Kidney (tissue), 14 donors: ENCODE data around the gene NTSR1. TPM values are rescaled to one million over a fixed set of nuclear protein-coding genes. Genes with fewer than 3 reads are reported as not detected.

ENCODE experiments used
- DNase-seq, 5 donors: peaks; one replicate each; pipeline ENCODE4 v3.0.0-alpha.2; 2013 to 2020
- FAIRE-seq: peaks from 2 replicates; lab custom pipeline; 2012; peaks lifted over from hg19 to GRCh38; lab: Jason Lieb, UNC
- H3K27ac ChIP-seq, 2 donors: one replicate each; pipeline ENCODE4 v1.7.0; 2013; ENCODE audit warnings: low read depth in 2 of 2, low read length in 2 of 2, inconsistent platforms in 1 of 2
- H3K27me3 ChIP-seq: one replicate; pipeline ENCODE4 v1.7.1; 2013; ENCODE audit warnings: low read length, inconsistent platforms; ENCODE audit not compliant: control insufficient read depth, insufficient read depth
- H3K36me3 ChIP-seq, 3 donors: one replicate each; pipeline versions ENCODE4 v1.7.0 to v1.7.1; 2013; ENCODE audit warnings: low read length in 3 of 3, control low read depth in 1 of 3, inconsistent platforms in 1 of 3; ENCODE audit not compliant: insufficient read depth in 3 of 3, control insufficient read depth in 2 of 3
- H3K4me1 ChIP-seq, 3 donors: one replicate each; pipeline versions ENCODE4 v1.7.0 to v1.7.1; 2013; ENCODE audit warnings: low read length in 3 of 3, inconsistent platforms in 1 of 3, low read depth in 1 of 3; ENCODE audit not compliant: control insufficient read depth in 2 of 3, insufficient read depth in 2 of 3
- H3K4me3 ChIP-seq, 3 donors: one replicate each; pipeline versions ENCODE4 v1.7.0 to v1.8.1; 2013; ENCODE audit warnings: low read length in 3 of 3, control low read depth in 1 of 3, inconsistent platforms in 1 of 3
- H3K9ac ChIP-seq, 3 donors: one replicate each; pipeline versions ENCODE4 v1.7.0 to v1.7.1; 2013; ENCODE audit warnings: low read length in 3 of 3, control low read depth in 1 of 3, inconsistent platforms in 1 of 3
- H3K9me3 ChIP-seq, 3 donors: one replicate each; pipeline versions ENCODE4 v1.7.0 to v1.7.1; 2013; ENCODE audit warnings: low read length in 3 of 3, control low read depth in 1 of 3, inconsistent platforms in 1 of 3; ENCODE audit not compliant: control insufficient read depth in 2 of 3, insufficient read depth in 1 of 3
- intact Hi-C: fragments of 100-400 bp; cut with DNase I; formaldehyde crosslinking; loops from one replicate; pipeline ENCODE4 v1.11.1; 2022
- polyA plus RNA-seq: library from polyadenylated mRNA; stranded (reverse); fragments of 350-450 nt; fragmentation: Illumina TruSeq; extraction: RNeasy Lipid Tissue Mini Kit (QIAGEN cat#74804); gene quantifications from one replicate; pipeline ENCODE4 v1.2.3, GENCODE V29; 2014; ENCODE audit warnings: low read depth, low replicate concordance; ENCODE audit not compliant: insufficient read depth
- total RNA-seq: library from RNA; stranded (reverse); fragmentation: NEBNext Ultra II Directional; extraction: Animal tissue kit (Norgen Biotek cat#: 25700); gene quantifications from one replicate; pipeline ENCODE4 v1.2.1, GENCODE V29; 2021
- TF ChIP-seq, protein P1 (sequence below): IDR thresholded peaks from 3 replicates; pipeline ENCODE4 v1.5.1; 2012; ENCODE audit warnings: mild to moderate bottlenecking, moderate library complexity, borderline replicate concordance; ENCODE audit not compliant: insufficient read depth; ENCODE audit errors: extremely low read depth
- donor health status: control.
- donor health status: control.
- donor health status: control.
- donor health status: control.
- donor health status: control.
- donor health status: DM: yes; HTN: yes; CAD: no.
- donor health status: Normal renal cell carcinoma (clear cell type).

Gene NTSR1
- total and polyA plus RNA-seq, 2 donors from 2014 or later = 0.09 TPM; not detected in 1

DNA sequence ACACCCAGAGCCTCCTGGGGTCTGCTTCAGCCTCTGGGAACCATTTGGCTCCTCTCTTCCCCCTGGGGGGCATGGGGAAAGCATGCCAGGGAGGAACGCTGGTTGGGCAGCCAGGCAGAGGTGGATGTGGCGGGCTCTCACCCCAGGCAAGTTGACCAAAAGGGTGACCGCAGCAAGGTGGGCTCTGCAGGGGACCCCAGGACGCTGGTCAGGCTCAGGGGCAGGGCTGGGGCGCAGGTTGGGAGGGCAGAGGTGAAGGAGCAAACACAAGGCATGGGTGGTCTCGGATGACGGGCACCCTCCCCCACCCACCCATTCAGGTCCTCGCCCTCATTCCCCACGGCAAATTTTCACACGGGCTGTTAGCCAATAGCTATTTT, 57.4 kb downstream of the NTSR1 start:
- Histone ChIP-seq H3K9me3 (no peaks in the 10 kb centered on the region), H3K9ac (no peak overlapping the region), H3K27me3 (no peaks in the 10 kb centered on the region), H3K4me1 (peaks cover 0 to 15% (median 3%) of the 10 kb centered on the region in 3 donors), H3K27ac (peak overlapping the region in 1 of 2 donors; percentile 4), H3K4me3 (no peak overlapping the region), H3K36me3 (no peaks in the 10 kb centered on the region)
- intact Hi-C loops = no loop called here
- FAIRE-seq (no peak), DNase-seq (peak in 1 of 5 donors; percentile 56)
- TF ChIP-seq, protein P1, sequence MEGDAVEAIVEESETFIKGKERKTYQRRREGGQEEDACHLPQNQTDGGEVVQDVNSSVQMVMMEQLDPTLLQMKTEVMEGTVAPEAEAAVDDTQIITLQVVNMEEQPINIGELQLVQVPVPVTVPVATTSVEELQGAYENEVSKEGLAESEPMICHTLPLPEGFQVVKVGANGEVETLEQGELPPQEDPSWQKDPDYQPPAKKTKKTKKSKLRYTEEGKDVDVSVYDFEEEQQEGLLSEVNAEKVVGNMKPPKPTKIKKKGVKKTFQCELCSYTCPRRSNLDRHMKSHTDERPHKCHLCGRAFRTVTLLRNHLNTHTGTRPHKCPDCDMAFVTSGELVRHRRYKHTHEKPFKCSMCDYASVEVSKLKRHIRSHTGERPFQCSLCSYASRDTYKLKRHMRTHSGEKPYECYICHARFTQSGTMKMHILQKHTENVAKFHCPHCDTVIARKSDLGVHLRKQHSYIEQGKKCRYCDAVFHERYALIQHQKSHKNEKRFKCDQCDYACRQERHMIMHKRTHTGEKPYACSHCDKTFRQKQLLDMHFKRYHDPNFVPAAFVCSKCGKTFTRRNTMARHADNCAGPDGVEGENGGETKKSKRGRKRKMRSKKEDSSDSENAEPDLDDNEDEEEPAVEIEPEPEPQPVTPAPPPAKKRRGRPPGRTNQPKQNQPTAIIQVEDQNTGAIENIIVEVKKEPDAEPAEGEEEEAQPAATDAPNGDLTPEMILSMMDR = no peak

DNA sequence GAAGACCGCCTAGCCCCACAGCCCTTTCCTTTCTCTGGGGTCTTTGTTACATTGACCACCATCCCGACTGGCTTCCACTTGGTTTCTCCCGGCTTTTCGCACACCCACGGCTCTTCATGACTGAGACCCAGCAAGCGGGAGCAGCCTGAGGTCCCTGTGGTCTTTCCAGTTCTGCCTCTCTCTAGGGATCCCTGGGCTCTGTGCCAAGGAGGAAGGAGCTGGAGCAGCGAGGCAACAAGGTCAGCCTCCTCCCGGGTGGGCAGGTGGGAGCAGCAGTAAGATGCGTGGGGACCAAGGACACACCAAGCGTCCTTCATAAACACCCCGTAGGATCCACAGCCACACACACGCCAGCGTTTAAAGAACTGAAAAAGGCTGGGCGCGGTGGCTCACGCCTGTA, 58.1 kb downstream of the NTSR1 start:
- H3K27me3 ChIP-seq = no peaks in the 10 kb centered on the region
- DNase-seq = peak in 4 of 5 donors; percentile 64 to 85 (median 83)
- FAIRE-seq = no peak

DNA sequence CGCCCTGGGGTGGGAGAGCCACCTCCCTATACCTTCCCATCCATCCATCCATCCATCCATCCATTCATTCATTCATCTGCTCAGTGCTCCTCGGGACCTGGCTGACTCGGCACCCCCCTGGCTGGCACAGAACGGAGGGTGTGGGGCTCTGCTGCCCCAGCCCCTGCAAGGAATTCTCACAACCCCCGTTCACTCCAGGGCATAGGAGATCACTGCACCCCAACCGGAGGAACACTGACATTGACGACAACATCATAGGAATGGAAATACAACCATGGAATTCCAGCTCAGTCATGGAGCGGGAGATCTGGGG, 59.6 kb downstream of the NTSR1 start:
- intact Hi-C loops = no loop called here
- Histone ChIP-seq H3K9me3 (no peaks in the 10 kb centered on the region), H3K9ac (no peak overlapping the region), H3K27ac (peak overlapping the region; percentile 43 to 75), H3K4me3 (no peak overlapping the region), H3K4me1 (peaks cover 0 to 30% (median 3%) of the 10 kb centered on the region in 3 donors), H3K27me3 (no peaks in the 10 kb centered on the region), H3K36me3 (no peaks in the 10 kb centered on the region)
- FAIRE-seq (no peak), DNase-seq (peak in 1 of 5 donors; percentile 61)
- TF ChIP-seq, protein P1 = no peak

More for the DNA sequence above, 58.1 kb downstream of the NTSR1 start:
- peak overlapping the region in 1 of 2 donors; percentile 4 for H3K27ac ChIP-seq
- TF ChIP-seq, protein P1 = no peak
- H3K36me3 ChIP-seq = no peaks in the 10 kb centered on the region
- intact Hi-C loops = no loop called here
- no peak overlapping the region for H3K4me3 ChIP-seq
- H3K9me3 ChIP-seq = no peaks in the 10 kb centered on the region
- no peak overlapping the region for H3K9ac ChIP-seq
- H3K4me1 ChIP-seq = peaks cover 0 to 18% (median 3%) of the 10 kb centered on the region in 3 donors

DNA sequence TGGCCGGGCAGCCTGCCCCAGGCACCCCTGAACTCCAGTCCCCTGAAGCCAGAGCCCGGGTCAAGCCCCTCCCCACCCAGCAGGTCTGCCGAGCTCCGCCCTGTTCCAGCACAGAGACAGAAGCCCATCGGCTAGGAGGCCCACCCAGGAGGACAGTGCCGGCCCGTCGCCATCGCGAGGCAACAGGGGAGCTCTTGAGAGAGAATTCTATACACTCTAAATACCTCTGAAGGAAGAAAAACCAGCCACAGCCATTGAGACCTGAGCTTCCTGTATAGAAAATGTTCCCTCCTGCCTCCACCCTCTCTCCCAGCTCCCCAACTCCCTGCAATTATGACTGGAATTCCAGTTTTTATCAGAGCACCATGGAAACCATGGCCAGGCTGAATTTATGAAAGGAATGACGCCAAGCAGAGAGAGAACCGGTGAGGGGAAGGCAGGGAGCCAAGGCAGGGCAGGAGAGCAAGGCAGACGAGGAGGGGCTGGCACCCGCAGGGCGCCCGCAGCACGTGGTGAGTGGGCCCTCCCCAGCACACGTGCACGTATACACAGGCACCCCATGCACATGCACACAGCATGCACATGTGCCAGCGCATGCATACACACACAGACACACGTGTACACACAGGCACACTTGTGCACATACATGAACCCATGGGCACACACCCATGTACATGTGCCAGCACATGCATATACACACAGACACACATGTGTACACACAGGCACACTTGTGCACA, 60.1 kb downstream of the NTSR1 start:
- no peak overlapping the region for H3K9ac ChIP-seq
- DNase-seq (peak in 4 of 5 donors; percentile 59 to 83 (median 78)), FAIRE-seq (no peak)
- TF ChIP-seq, protein P1 = no peak
- no peak overlapping the region for H3K4me3 ChIP-seq
- H3K4me1 ChIP-seq = peaks cover 0 to 34% (median 3%) of the 10 kb centered on the region in 3 donors
- no peaks in the 10 kb centered on the region for H3K36me3 ChIP-seq
- H3K27me3 ChIP-seq = no peaks in the 10 kb centered on the region
- H3K27ac ChIP-seq = peak overlapping the region; percentile 43 to 75
- H3K9me3 ChIP-seq = no peaks in the 10 kb centered on the region
- intact Hi-C loops = no loop called here
